Cardiac fibroblast (primary cell): ENCODE data around the gene C1QL3.

ENCODE experiments used
- DNase-seq, 2 donors: peaks; one replicate each; pipeline versions ENCODE4 v3.0.0 to v3.0.0-alpha.2; 2010; ENCODE audit warnings: low read depth in 2 of 2
- H3K4me3 ChIP-seq, 2 donors: replicated peaks in 1 of 2; 1 replicate in 1 of 2; 2 replicates in 1 of 2; pipeline ENCODE4 v1.5.1; 2011; ENCODE audit warnings: low read depth in 2 of 2, low read length in 2 of 2, mild to moderate bottlenecking in 2 of 2, moderate library complexity in 1 of 2
- TF ChIP-seq, protein P1 (sequence below): IDR thresholded peaks from one replicate; pipeline ENCODE4 v1.5.1; 2011; ENCODE audit warnings: low read depth, mild to moderate bottlenecking, low read length, inconsistent platforms

Gene C1QL3

DNA sequence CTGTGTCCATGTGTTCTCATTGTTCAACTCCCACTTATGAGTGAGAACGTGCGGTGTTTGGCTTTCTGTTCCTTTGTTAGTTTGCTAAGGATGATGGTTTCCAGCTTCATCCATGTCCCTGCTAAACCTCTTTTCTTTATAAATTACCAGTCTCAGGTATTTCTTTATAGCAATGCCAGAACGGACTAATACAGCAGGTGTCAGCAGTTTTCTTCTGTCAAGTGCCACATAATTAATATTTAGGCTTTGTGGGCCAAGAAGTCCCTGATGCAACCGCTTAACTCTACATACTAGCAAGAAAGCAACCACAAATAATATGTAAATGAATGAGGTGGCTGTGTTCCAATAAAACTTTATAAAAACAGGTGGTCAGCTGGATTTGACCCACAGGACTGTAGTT lies 26.3 kb upstream of the C1QL3 start:
- TF ChIP-seq, protein P1, sequence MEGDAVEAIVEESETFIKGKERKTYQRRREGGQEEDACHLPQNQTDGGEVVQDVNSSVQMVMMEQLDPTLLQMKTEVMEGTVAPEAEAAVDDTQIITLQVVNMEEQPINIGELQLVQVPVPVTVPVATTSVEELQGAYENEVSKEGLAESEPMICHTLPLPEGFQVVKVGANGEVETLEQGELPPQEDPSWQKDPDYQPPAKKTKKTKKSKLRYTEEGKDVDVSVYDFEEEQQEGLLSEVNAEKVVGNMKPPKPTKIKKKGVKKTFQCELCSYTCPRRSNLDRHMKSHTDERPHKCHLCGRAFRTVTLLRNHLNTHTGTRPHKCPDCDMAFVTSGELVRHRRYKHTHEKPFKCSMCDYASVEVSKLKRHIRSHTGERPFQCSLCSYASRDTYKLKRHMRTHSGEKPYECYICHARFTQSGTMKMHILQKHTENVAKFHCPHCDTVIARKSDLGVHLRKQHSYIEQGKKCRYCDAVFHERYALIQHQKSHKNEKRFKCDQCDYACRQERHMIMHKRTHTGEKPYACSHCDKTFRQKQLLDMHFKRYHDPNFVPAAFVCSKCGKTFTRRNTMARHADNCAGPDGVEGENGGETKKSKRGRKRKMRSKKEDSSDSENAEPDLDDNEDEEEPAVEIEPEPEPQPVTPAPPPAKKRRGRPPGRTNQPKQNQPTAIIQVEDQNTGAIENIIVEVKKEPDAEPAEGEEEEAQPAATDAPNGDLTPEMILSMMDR: no peak
- no peak overlapping the region for H3K4me3 ChIP-seq
- DNase-seq: no peak

DNA sequence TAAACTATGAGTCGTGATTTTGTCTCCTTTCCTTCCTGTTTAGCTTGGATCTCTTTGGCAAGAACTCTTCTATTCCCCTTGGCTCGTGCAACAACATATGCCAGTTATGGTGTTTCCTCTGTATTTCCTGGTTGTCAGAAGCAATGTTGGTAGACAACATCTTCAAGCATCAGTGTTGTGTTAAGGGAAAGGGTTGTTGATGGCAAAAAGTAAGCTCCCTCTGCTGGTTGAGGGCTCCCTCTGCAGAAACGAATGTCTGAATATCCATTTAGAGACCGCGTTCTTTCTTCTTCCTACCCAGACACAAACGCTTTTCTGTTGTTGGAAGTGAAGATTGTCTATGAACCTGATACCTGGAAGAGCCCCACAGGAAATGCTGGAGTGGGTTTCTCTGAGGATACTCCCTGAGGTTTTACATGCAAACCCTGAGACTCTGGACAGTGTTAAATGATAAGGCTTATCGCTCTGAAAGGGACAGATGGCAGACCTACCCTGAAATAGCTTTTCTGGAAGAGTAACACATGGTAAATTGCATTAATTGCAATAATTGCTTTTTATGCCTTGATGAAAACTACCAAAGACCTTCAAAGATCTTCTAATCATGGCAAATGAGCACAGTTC lies 23.5 kb upstream of the C1QL3 start:
- peak; percentile 61 to 65 for DNase-seq
- TF ChIP-seq, protein P1: peak; percentile 86
- H3K4me3 ChIP-seq: no peak overlapping the region

DNA sequence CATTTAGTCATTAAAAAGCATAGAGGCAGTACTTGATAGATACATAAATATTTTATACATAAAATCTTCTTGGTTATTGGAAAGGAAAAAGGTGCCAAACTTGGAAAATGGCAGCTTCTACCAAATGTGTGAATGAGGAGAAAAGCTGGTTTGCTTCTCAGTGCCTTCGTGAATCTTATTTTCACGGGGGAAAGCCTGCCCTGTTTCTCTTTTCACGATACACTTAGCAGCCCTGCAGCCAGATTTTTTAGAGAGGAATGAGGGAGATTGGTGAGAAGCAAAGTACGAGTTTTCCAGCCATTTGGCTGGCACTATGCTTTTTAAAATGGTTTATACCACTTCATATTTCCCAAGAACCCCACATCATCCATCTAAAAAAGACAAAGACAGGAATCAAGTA lies 22.9 kb upstream of the C1QL3 start:
- H3K4me3 ChIP-seq: no peak overlapping the region
- TF ChIP-seq, protein P1: no peak
- no peak for DNase-seq

DNA sequence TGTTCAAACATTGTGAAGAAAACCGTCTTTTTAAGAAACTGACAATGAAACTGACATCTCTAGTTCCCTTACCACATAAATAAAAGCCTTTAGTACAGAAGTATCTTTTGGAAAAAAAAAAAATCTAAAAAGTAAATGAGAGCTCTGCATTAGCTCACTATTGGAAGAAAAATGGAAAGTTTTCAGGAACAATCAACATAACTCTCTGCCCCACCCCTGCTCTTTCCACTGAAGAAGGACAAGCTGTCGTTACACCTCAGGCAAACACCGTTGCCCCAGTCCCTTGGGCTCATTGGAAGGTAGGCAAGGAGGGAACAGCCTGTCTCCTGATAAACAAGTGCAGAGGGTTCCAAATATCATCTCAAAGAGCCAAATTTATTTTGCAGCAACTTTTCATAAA lies 22.4 kb upstream of the C1QL3 start:
- no peak overlapping the region for H3K4me3 ChIP-seq
- DNase-seq: no peak
- TF ChIP-seq, protein P1: no peak

DNA sequence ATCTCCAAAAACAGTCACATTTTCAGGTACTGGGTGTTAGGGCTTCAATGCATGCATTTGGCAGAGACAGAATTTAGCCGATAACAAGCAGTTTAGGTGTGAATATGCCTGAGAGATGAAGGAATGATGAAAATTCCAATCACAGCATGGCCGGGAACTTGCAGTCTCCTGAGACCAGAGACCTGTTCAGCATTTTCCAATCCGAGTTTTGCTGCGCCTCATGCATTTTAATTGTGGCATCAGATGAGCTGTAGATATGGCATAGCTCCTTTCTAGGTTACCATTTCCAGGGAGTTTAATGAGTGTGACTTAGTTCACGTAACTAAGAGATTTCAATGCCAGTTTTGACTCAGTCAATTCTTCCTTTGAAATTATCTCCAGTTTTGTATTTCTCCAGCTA lies 14.5 kb upstream of the C1QL3 start:
- no peak overlapping the region for H3K4me3 ChIP-seq
- no peak for DNase-seq
- TF ChIP-seq, protein P1: no peak

DNA sequence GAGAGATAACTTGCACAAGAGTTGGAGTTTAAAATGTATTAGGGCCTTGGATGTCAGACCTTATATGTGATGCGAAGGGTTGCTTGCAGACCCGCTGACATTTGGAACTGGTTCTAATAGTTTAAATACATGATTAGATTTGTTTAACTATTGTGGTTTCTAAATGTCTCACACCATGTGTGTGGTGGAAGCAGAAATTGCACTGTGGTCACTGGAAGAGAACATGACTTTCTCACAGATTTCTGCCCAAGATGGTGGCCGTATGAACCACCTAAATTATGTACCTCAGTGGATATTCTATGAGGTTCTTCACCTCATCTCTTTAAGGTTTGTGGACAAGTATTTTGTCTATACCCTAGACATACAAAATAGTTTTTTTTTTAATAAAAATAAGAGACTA lies 8.2 kb upstream of the C1QL3 start:
- no peak for DNase-seq
- TF ChIP-seq, protein P1: no peak

DNA sequence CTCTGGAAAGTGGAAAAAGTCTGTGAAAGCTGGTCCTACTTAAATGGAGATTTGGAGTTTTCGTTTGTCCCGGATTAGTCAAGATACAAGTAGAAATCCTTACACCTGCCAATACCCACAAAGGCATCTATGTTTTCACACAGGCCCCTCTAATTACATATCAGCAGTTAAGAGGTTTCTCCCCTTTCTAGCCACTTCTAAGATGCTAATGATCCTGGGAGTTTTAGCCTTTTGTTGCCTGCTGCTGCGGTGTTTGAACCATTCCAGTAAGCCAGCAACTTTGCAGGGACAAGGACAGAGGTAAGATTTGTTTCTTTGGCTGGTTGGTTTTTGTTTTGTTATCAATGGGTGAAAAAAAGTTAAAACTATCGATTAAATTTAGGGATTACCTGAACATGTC lies 5.8 kb upstream of the C1QL3 start:
- no peak overlapping the region for H3K4me3 ChIP-seq
- no peak for DNase-seq
- TF ChIP-seq, protein P1: no peak

More for the DNA sequence above, 8.2 kb upstream of the C1QL3 start:
- no peak overlapping the region for H3K4me3 ChIP-seq
